Astrocyte (in vitro differentiated cells and primary cell): ENCODE results near the gene PLA2G4D. TPM values are rescaled to one million over a fixed set of nuclear protein-coding genes. Genes with fewer than 3 reads are reported as not detected.

Source experiments
- DNase-seq: peaks from one replicate; pipeline ENCODE4 v3.0.0-alpha.2; 2010; ENCODE audit warnings: low read depth
- FAIRE-seq: peaks from 2 replicates; lab custom pipeline; 2011; peaks lifted over from hg19 to GRCh38; lab: Jason Lieb, UNC
- H2AFZ ChIP-seq: 2 replicates; pipeline ENCODE4 v1.6.0; 2012; ENCODE audit warnings: low read depth, low read length, inconsistent platforms
- H3K27ac ChIP-seq: 2 replicates; pipeline ENCODE4 v1.5.1; 2011; ENCODE audit warnings: low read depth, low read length, inconsistent platforms
- H3K27me3 ChIP-seq: 2 replicates; pipeline ENCODE4 v1.6.0; 2011; ENCODE audit warnings: low read length, inconsistent platforms; ENCODE audit not compliant: insufficient read depth
- H3K36me3 ChIP-seq: 2 replicates; pipeline ENCODE4 v1.5.1; 2011; ENCODE audit warnings: low read length, inconsistent platforms; ENCODE audit not compliant: insufficient read depth
- H3K4me1 ChIP-seq: 2 replicates; pipeline ENCODE4 v1.5.1; 2011; ENCODE audit warnings: low read length, inconsistent platforms; ENCODE audit not compliant: insufficient read depth
- H3K4me2 ChIP-seq: 2 replicates; pipeline ENCODE4 v1.6.0; 2012; ENCODE audit warnings: low read length, inconsistent platforms
- H3K4me3 ChIP-seq: 2 replicates; pipeline ENCODE4 v1.5.1; 2011; ENCODE audit warnings: low read depth, mild to moderate bottlenecking, low read length, inconsistent platforms; ENCODE audit not compliant: insufficient read depth
- H3K79me2 ChIP-seq: 2 replicates; pipeline ENCODE4 v1.6.0; 2012; ENCODE audit warnings: mild to moderate bottlenecking, low read length, inconsistent platforms; ENCODE audit not compliant: insufficient read depth
- H3K9ac ChIP-seq: 2 replicates; pipeline ENCODE4 v1.6.0; 2012; ENCODE audit warnings: mild to moderate bottlenecking, low read length, inconsistent platforms
- H3K9me3 ChIP-seq: 2 replicates; pipeline ENCODE4 v1.5.1; 2012; ENCODE audit warnings: low read depth, mild to moderate bottlenecking, low read length, inconsistent platforms; ENCODE audit not compliant: insufficient read depth
- H4K20me1 ChIP-seq: 2 replicates; pipeline ENCODE4 v1.6.0; 2012; ENCODE audit warnings: low read length, inconsistent platforms; ENCODE audit not compliant: insufficient read depth
- H3K27ac Mint-ChIP-seq: one replicate; pipeline ENCODE4 v1.8.0; 2021; ENCODE audit warnings: mild to moderate bottlenecking, mixed read lengths; ENCODE audit not compliant: unreplicated experiment
- H3K27me3 Mint-ChIP-seq: one replicate; pipeline ENCODE4 v1.8.0; 2021; ENCODE audit warnings: low read depth, mixed read lengths; ENCODE audit not compliant: unreplicated experiment
- H3K36me3 Mint-ChIP-seq: one replicate; pipeline ENCODE4 v1.8.0; 2021; ENCODE audit warnings: low read depth, mixed read lengths; ENCODE audit not compliant: unreplicated experiment
- H3K4me1 Mint-ChIP-seq: one replicate; pipeline ENCODE4 v1.8.0; 2021; ENCODE audit warnings: low read depth, mixed read lengths; ENCODE audit not compliant: unreplicated experiment
- H3K4me3 Mint-ChIP-seq: one replicate; pipeline ENCODE4 v1.8.0; 2021; ENCODE audit warnings: mild to moderate bottlenecking, moderate library complexity, mixed read lengths; ENCODE audit not compliant: unreplicated experiment
- H3K9me3 Mint-ChIP-seq: one replicate; pipeline ENCODE4 v1.8.0; 2021; ENCODE audit warnings: mild to moderate bottlenecking, mixed read lengths; ENCODE audit not compliant: unreplicated experiment
- EZH2 ChIP-seq: IDR thresholded peaks from 2 replicates; pipeline ENCODE4 v1.6.1; 2012; ENCODE audit warnings: mild to moderate bottlenecking, low read length, inconsistent platforms; ENCODE audit not compliant: insufficient read depth
- total RNA-seq: library from RNA; stranded (reverse); gene quantifications from 2 replicates; pipeline ENCODE4 v1.2.1, GENCODE V29; 2021
- TF ChIP-seq, protein P1 (sequence below): IDR thresholded peaks from 2 replicates; pipeline ENCODE4 v1.5.1; 2011; ENCODE audit warnings: low read depth, mild to moderate bottlenecking, inconsistent platforms, low read length, moderate library complexity; ENCODE audit not compliant: insufficient read depth

Gene PLA2G4D
- total RNA-seq, 1 donor from 2014 or later, result not detected

DNA sequence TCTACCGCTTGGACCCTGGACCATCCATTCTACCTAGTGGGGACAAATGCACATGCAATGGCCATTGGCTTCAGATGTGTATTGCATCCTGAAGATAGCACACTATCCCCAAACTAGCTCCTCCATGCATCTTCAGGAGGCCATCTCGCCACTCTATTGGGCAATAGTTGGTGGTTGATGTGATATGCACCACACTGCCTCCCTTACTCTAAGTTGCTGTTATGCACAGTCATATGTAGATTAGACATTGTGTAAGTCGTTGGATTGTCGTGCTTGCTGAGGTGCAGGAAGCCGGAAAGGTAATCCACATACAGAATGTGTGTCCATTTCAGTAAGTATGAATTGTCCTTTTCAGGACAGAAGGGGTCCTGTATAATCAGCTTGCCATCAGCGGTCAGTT is 26.7 kb upstream of the PLA2G4D start:
- FAIRE-seq (no peak), DNase-seq (no peak)
- H3K36me3 Mint-ChIP-seq, result peaks cover 2% of the 10 kb centered on the region
- peaks cover 23% of the 10 kb centered on the region for H3K27me3 Mint-ChIP-seq
- Histone ChIP-seq H3K9ac (no peak overlapping the region), H3K36me3 (no peaks in the 10 kb centered on the region), H3K79me2 (no peaks in the 10 kb centered on the region), H2AFZ (no peak overlapping the region), H3K4me1 (no peaks in the 10 kb centered on the region), H3K4me3 (no peak overlapping the region), H3K4me2 (no peak overlapping the region), H4K20me1 (no peaks in the 10 kb centered on the region), H3K27ac (no peak overlapping the region), H3K9me3 (no peaks in the 10 kb centered on the region), H3K27me3 (peaks cover 55% of the 10 kb centered on the region)
- no peak overlapping the region for H3K27ac Mint-ChIP-seq
- no peaks in the 10 kb centered on the region for H3K4me1 Mint-ChIP-seq
- peaks cover 2% of the 10 kb centered on the region for H3K9me3 Mint-ChIP-seq
- no peak overlapping the region for H3K4me3 Mint-ChIP-seq
- TF ChIP-seq, protein P1, sequence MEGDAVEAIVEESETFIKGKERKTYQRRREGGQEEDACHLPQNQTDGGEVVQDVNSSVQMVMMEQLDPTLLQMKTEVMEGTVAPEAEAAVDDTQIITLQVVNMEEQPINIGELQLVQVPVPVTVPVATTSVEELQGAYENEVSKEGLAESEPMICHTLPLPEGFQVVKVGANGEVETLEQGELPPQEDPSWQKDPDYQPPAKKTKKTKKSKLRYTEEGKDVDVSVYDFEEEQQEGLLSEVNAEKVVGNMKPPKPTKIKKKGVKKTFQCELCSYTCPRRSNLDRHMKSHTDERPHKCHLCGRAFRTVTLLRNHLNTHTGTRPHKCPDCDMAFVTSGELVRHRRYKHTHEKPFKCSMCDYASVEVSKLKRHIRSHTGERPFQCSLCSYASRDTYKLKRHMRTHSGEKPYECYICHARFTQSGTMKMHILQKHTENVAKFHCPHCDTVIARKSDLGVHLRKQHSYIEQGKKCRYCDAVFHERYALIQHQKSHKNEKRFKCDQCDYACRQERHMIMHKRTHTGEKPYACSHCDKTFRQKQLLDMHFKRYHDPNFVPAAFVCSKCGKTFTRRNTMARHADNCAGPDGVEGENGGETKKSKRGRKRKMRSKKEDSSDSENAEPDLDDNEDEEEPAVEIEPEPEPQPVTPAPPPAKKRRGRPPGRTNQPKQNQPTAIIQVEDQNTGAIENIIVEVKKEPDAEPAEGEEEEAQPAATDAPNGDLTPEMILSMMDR, result no peak
- no peak for TF ChIP-seq EZH2

DNA sequence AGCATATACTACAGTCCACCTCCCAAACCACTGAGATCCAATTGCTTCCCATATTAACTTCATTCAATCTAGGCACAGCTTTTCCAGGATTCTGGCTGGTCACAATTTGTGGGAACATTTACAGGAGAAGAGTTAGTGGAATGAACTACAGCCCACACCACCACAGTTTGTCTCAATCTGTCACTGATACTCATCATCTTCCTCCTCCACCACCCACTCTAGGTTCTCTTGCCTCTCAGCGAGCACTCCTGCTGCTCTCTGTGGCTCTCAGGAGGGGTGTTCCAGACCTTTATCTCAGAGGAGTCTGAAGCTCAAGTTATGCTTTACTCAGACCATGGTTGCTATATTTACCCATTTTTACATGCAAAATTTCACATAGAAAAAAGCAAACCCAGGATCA is 25.9 kb upstream of the PLA2G4D start:
- Histone ChIP-seq H3K4me3 (no peak overlapping the region), H2AFZ (no peak overlapping the region), H3K4me1 (no peaks in the 10 kb centered on the region), H3K79me2 (no peaks in the 10 kb centered on the region), H3K9me3 (no peaks in the 10 kb centered on the region), H4K20me1 (no peaks in the 10 kb centered on the region), H3K36me3 (no peaks in the 10 kb centered on the region), H3K27ac (no peak overlapping the region), H3K9ac (no peak overlapping the region), H3K27me3 (peaks cover 57% of the 10 kb centered on the region), H3K4me2 (no peak overlapping the region)
- DNase-seq (no peak), FAIRE-seq (no peak)
- Mint-ChIP-seq H3K9me3 (peaks cover 2% of the 10 kb centered on the region), H3K36me3 (peaks cover 2% of the 10 kb centered on the region), H3K27ac (no peak overlapping the region), H3K4me1 (no peaks in the 10 kb centered on the region), H3K27me3 (peaks cover 23% of the 10 kb centered on the region), H3K4me3 (no peak overlapping the region)
- TF ChIP-seq, protein P1, result no peak
- no peak for TF ChIP-seq EZH2

DNA sequence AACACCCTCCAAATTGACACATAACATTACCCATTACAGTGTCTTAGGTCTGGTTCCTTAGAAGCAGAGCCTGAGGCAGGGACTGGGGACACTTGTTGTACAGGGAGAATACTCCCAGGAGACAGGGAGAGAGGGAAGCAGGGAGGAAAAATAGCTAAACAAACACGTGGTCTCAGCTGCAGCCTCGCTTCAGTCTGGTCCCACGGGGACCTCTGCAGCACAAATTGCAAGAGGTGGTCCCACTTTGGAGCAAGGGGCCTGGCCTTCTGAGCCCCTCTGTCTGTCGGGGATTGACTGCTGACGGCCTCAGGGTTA is 25.0 kb upstream of the PLA2G4D start:
- no peaks in the 10 kb centered on the region for H3K4me1 ChIP-seq
- H3K4me2 ChIP-seq, result no peak overlapping the region
- H3K4me3 Mint-ChIP-seq, result no peak overlapping the region
- H2AFZ ChIP-seq, result no peak overlapping the region
- H3K9ac ChIP-seq, result no peak overlapping the region
- no peak overlapping the region for H3K27ac ChIP-seq
- no peaks in the 10 kb centered on the region for H3K4me1 Mint-ChIP-seq
- FAIRE-seq (no peak), DNase-seq (no peak)
- no peaks in the 10 kb centered on the region for H4K20me1 ChIP-seq
- H3K27ac Mint-ChIP-seq, result no peak overlapping the region
- H3K27me3 Mint-ChIP-seq, result peaks cover 23% of the 10 kb centered on the region
- H3K27me3 ChIP-seq, result peaks cover 57% of the 10 kb centered on the region
- H3K9me3 Mint-ChIP-seq, result peaks cover 2% of the 10 kb centered on the region
- H3K9me3 ChIP-seq, result no peaks in the 10 kb centered on the region
- no peak overlapping the region for H3K4me3 ChIP-seq
- no peak for TF ChIP-seq EZH2
- peaks cover 2% of the 10 kb centered on the region for H3K36me3 Mint-ChIP-seq
- H3K36me3 ChIP-seq, result no peaks in the 10 kb centered on the region
- no peaks in the 10 kb centered on the region for H3K79me2 ChIP-seq
